CD1c-positive myeloid dendritic cell (primary cell): ENCODE results near the gene SPACA7.

ENCODE experiments used
- DNase-seq: peaks from one replicate; pipeline ENCODE4 v3.0.0-alpha.2; 2016; ENCODE audit errors: extremely low spot score

SPACA7 gene

GRCh38 chr13:112376050-112376681 is at the start of gene SPACA7:
SPACA7 (plus strand) TSS chr13:112376355; CDS start chr13:112376386, 31 bp downstream.
- no peak for DNase-seq

GRCh38 chr13:112326821-112327370 is 49.3 kb upstream of the SPACA7 start:
- DNase-seq = no peak

GRCh38 chr13:112328936-112329335 is 47.2 kb upstream of the SPACA7 start:
- no peak for DNase-seq

- DNase-seq = no peak
Measured at GRCh38 chr13:112329376-112329775, 46.8 kb upstream of the SPACA7 start.

- no peak for DNase-seq
Measured at GRCh38 chr13:112330066-112330465, 46.1 kb upstream of the SPACA7 start.

- no peak for DNase-seq
Measured at GRCh38 chr13:112330479-112331381, 45.4 kb upstream of the SPACA7 start.

GRCh38 chr13:112331675-112332074 is 44.5 kb upstream of the SPACA7 start:
- DNase-seq = no peak

GRCh38 chr13:112332727-112333126 is 43.4 kb upstream of the SPACA7 start:
- DNase-seq = no peak

- no peak for DNase-seq
Measured at GRCh38 chr13:112333756-112334543, 42.2 kb upstream of the SPACA7 start.

- DNase-seq = no peak
Measured at GRCh38 chr13:112335135-112335534, 41.0 kb upstream of the SPACA7 start.

GRCh38 chr13:112341446-112341845 is 34.7 kb upstream of the SPACA7 start:
- DNase-seq = no peak

- no peak for DNase-seq
Measured at GRCh38 chr13:112341976-112342735, 34.0 kb upstream of the SPACA7 start.

GRCh38 chr13:112342841-112343361 is 33.3 kb upstream of the SPACA7 start:
- DNase-seq = no peak

- DNase-seq = no peak
Measured at GRCh38 chr13:112343591-112343990, 32.6 kb upstream of the SPACA7 start.

GRCh38 chr13:112345826-112346172 is 30.4 kb upstream of the SPACA7 start:
- DNase-seq = no peak

- no peak for DNase-seq
Measured at GRCh38 chr13:112346173-112346898, 29.8 kb upstream of the SPACA7 start.

GRCh38 chr13:112346899-112347229 is 29.3 kb upstream of the SPACA7 start:
- DNase-seq = no peak

- DNase-seq = no peak
Measured at GRCh38 chr13:112347986-112348385, 28.2 kb upstream of the SPACA7 start.

GRCh38 chr13:112348642-112349345 is 27.4 kb upstream of the SPACA7 start:
- DNase-seq = no peak

- DNase-seq = no peak
Measured at GRCh38 chr13:112349681-112350080, 26.5 kb upstream of the SPACA7 start.
